Liver (tissue), 3 donors: ENCODE results near the gene MAFG.

Experiments
- CTCF ChIP-seq: fragments of 150-350 bp; IDR thresholded peaks from 2 replicates; pipeline ENCODE4 v1.5.1; 2017; ENCODE audit warnings: improper control_type of control experiment, low read depth, low read length; ENCODE audit not compliant: missing input control
- EGR1 ChIP-seq, 2 donors: IDR thresholded peaks; 2 replicates each; pipeline ENCODE4 v1.6.1; 2016 to 2018; ENCODE audit warnings: antibody characterized with exemption in 2 of 2, low read depth in 2 of 2
- GABPA ChIP-seq, 2 donors: IDR thresholded peaks in 1 of 2; conservative IDR thresholded peaks in 1 of 2; 2 replicates each; pipeline ENCODE4 v1.6.1; 2016; ENCODE audit warnings: antibody characterized with exemption in 2 of 2, mild to moderate bottlenecking in 1 of 2, moderate library complexity in 1 of 2
- HNF4A ChIP-seq, 2 donors: conservative IDR thresholded peaks; 2 replicates each; pipeline ENCODE4 v1.6.1; 2016; ENCODE audit warnings: antibody characterized with exemption in 2 of 2, mild to moderate bottlenecking in 2 of 2
- HNF4G ChIP-seq: IDR thresholded peaks from 2 replicates; pipeline ENCODE4 v1.6.1; 2016; ENCODE audit warnings: antibody characterized with exemption
- JUND ChIP-seq, 2 donors: IDR thresholded peaks; 2 replicates each; pipeline ENCODE4 v1.6.1; 2016; ENCODE audit warnings: antibody characterized with exemption in 2 of 2
- RAD21 ChIP-seq, 2 donors: IDR thresholded peaks; 2 replicates each; pipeline ENCODE4 v1.6.1; 2016; ENCODE audit warnings: antibody characterized with exemption in 2 of 2, mild to moderate bottlenecking in 2 of 2
- REST ChIP-seq: IDR thresholded peaks from 2 replicates; pipeline ENCODE4 v1.6.1; 2016; ENCODE audit warnings: antibody characterized with exemption, mild to moderate bottlenecking
- RXRA ChIP-seq, 2 donors: IDR thresholded peaks; 2 replicates each; pipeline ENCODE4 v1.6.1; 2017 to 2018; ENCODE audit warnings: antibody characterized with exemption in 2 of 2, mild to moderate bottlenecking in 1 of 2
- SP1 ChIP-seq: IDR thresholded peaks from 2 replicates; pipeline ENCODE4 v1.6.1; 2018; ENCODE audit warnings: antibody characterized with exemption, mild to moderate bottlenecking
- TAF1 ChIP-seq: conservative IDR thresholded peaks from 2 replicates; pipeline ENCODE4 v1.6.1; 2016; ENCODE audit warnings: antibody characterized with exemption, mild to moderate bottlenecking
- TF ChIP-seq, protein P1 (sequence below): IDR thresholded peaks from 2 replicates; pipeline ENCODE4 v1.6.1; 2016; ENCODE audit warnings: antibody characterized with exemption
- TF ChIP-seq, protein P2 (sequence below): IDR thresholded peaks from 2 replicates; pipeline ENCODE4 v1.6.1; 2016; ENCODE audit warnings: antibody characterized with exemption
- donor health status: healthy.
- donor health status: healthy.

- TF ChIP-seq CTCF = no peak
- no peak for TF ChIP-seq EGR1 (IDR thresholded peaks at IDR 0.05; ENCODE audit: low read depth in 2 of 2)
- TF ChIP-seq GABPA (IDR thresholded peaks at IDR 0.05 in 1 of 2, conservative IDR thresholded peaks at IDR 0.05 in 1 of 2) = no peak
- TF ChIP-seq RAD21 (IDR thresholded peaks at IDR 0.05) = no peak
- no peak for TF ChIP-seq RXRA (IDR thresholded peaks at IDR 0.05)
- no peak for TF ChIP-seq JUND (IDR thresholded peaks at IDR 0.05)
- no peak for TF ChIP-seq SP1
- TF ChIP-seq HNF4G = no peak
- TF ChIP-seq REST = no peak
- TF ChIP-seq TAF1 = no peak
- TF ChIP-seq, protein P1, sequence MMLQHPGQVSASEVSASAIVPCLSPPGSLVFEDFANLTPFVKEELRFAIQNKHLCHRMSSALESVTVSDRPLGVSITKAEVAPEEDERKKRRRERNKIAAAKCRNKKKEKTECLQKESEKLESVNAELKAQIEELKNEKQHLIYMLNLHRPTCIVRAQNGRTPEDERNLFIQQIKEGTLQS = no peak
- no peak for TF ChIP-seq HNF4A (conservative IDR thresholded peaks at IDR 0.05)
- TF ChIP-seq, protein P2, sequence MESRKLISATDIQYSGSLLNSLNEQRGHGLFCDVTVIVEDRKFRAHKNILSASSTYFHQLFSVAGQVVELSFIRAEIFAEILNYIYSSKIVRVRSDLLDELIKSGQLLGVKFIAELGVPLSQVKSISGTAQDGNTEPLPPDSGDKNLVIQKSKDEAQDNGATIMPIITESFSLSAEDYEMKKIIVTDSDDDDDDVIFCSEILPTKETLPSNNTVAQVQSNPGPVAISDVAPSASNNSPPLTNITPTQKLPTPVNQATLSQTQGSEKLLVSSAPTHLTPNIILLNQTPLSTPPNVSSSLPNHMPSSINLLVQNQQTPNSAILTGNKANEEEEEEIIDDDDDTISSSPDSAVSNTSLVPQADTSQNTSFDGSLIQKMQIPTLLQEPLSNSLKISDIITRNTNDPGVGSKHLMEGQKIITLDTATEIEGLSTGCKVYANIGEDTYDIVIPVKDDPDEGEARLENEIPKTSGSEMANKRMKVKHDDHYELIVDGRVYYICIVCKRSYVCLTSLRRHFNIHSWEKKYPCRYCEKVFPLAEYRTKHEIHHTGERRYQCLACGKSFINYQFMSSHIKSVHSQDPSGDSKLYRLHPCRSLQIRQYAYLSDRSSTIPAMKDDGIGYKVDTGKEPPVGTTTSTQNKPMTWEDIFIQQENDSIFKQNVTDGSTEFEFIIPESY = no peak
These were observed at the start of gene MAFG for GRCh38 chr17:81927653-81928543.
